HG02870 (cell line): Measurements from ENCODE around the gene TMEM132C.

Experiments
- ATAC-seq: cut with Tn5 transposase; IDR thresholded peaks from one replicate; pipeline ENCODE4 v1.9.1; 2021; ENCODE audit warnings: mild to moderate bottlenecking, moderate library complexity; ENCODE audit not compliant: unreplicated experiment

The TMEM132C gene

DNA sequence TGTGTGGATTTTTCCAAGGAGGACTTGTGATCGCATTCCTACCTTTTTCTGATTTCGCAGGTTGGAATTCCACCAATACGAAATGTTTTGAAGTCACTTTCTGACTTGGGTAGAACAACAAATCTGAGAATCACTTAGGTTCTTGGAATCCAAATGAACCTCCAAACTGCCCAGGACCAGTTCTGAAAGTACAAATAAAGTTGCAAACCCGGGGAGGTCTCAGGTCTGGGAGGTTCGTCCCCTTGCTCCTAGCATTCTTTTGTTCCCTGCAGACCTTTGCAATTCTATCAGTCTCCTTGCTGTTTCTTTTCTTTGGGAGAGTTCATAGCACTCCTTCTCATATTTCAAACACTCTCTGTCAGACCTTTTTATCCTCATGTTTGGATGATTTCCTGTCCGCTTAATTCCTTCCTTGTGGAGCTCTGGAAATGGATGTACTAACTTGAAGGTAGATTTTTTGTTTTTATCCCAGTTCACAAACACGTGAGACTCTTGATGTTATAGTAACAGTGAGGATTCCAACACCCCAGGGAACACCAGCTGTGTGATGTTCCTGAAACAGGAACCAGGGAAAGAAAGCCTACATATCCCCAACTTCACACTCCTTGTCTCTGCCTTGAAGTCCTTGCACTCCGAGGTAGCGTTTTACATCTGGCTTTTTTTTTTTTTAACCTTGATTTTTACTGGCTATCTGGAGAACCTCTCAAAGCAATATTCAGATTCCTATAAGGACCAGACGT, 70.6 kb downstream of the TMEM132C start:
- ATAC-seq, result no peak

DNA sequence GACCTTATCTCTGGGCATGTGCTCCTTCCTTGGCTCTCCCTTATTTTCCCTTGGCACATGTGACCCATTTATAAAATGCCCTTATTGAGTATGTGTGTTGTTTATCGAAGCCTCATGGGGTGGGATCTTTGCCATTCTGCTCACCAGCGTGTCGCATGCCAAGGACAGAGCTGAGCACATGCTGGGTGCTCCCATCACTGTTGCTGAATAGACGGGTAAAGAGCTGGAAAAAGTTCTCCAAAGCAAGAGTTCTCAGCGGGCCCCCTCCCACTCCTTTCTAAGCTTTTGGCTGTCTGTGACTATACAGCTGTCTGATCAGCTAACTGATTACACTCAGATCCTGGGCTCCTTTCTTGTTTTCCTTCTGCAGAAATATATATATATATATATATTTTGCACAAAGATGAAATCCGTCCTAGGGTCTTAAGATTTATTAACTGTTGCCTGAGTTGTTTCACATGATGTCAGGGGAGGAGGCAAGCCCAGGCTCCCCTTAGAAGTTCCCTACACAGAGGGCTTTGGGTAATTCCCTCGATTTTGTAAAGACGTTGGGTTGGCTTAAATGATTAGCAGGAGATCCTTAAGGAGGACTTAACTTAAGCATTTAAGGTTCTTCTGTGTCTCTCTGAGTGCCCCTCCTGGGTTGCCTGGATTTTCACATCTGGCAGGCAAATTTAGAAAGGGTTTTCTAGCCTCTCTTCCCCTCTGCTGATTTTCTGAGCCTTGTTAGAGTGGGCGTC, 71.6 kb downstream of the TMEM132C start:
- ATAC-seq, result no peak

DNA sequence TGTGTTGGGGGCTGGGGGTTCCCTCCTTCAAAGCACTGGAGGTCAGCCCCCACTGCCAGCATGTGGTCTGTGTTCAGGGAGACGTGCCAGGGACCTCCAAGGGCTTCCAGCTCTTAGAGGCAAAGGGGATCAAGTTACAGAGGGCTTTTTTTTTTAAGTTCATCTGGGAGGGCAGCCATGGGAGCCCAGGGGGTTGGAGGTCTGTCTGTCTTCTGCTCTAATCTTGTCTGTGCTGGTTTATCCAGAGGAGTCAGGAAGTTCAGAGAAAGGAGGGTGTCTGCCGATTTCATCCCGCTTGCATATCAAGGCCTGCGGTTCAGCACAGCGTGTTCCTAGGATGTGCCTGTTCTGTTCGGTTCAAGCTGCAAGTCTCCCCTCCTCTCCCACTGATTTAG, 72.2 kb downstream of the TMEM132C start:
- ATAC-seq, result no peak

DNA sequence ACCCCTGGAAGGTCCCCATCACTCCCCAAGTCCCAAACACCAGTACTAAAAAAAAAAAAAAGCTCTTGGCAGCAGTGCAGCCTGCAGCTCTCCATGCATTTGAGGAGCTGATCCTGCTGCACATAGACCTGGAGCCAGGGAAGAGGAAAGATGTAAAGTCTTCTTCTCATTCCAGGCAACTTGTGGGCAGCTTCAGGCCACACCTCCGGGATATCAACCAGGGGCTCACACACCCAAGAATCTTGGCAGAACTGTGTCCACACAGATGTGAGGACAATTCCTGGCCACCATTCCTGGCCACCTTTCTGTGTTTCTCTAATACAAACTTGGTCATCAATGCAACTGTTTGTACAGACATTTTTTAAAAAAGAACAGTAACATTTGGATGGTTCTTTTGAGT, 72.7 kb downstream of the TMEM132C start:
- ATAC-seq, result no peak

DNA sequence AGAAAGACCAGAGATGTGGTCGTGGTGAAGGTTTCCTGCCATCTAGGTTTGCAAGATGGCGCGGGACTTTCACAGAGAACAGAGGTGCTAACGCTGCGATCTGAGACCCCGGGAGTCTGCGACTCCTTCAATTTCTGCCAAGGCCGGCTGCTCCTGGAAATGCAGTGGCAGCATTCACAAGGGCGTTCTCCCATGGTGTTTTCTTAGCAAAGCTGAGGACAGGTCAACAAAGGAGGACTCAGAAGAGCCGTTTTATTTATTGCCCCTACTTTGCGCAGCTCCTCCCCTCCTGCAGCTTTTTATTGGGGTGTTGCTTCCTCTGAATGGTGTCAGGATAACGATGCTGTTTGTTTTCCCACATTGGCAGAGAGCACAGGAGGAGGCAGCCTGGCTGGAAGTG, 86.3 kb downstream of the TMEM132C start:
- no peak for ATAC-seq

DNA sequence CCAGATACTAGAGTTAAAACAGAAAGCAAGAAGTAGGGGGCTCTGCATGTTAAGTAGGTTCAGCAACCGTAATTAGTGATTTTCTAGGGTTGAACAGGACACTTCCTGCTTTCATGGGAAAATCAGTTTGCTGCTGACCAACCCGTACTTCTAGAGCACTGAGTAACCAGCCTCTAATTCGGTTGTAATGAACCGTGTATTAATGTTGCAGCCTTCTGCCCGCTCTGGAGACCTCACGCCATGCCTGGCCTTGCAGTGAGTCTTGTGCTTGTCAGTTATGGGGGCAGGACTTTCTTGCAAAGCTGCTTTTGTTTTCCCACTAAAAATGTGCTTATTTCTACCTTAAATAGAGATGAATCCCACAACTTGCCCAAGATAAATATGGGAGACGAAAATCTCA, 89.6 kb downstream of the TMEM132C start:
- ATAC-seq, result no peak

DNA sequence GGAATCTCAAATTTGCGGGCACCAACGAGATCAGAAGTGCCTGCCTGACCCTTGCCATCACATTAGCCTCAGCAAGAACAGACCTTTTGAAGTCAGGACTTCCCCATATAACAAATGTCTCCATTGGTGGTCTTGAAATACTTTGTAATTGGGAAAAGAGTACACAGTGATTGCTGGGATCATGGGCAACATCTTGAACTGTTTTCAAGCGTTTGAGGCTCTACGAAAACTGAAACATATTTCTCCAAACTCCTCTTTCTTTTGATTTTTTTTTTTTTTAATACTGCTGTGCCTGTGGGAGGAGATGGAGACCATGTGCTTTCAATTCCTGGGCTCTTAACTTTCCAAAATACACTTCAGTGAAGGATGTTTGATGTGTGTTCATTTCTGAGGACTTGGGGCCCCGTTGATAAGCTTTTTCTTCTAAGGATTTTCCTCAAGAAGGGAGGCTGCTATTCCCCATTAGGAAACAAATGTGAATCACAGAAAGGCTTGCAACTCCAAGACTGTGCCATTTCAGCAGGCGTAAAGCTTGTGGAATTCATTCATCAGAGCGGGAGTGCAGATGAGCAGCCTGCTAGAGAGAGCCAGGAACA, 94.5 kb downstream of the TMEM132C start:
- no peak for ATAC-seq

DNA sequence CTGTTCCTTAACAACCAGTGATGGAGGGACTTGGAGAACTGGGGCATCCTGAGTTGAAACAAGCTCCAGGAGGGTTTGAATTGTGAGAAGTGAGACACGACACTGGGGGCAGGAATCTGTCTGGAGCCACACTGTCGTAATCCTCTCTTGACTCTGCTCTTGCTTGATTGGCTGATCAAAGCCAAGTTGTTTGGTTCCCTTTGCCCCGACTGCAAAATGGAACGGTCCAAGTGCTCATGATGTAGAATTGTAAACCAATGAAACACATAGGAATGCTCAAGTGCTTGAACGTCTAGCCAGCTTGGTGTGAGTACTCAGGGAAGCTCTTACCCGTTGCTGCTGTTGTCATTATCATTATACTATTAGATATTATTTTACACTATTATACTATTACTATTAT, 98.1 kb downstream of the TMEM132C start:
- ATAC-seq, result no peak

DNA sequence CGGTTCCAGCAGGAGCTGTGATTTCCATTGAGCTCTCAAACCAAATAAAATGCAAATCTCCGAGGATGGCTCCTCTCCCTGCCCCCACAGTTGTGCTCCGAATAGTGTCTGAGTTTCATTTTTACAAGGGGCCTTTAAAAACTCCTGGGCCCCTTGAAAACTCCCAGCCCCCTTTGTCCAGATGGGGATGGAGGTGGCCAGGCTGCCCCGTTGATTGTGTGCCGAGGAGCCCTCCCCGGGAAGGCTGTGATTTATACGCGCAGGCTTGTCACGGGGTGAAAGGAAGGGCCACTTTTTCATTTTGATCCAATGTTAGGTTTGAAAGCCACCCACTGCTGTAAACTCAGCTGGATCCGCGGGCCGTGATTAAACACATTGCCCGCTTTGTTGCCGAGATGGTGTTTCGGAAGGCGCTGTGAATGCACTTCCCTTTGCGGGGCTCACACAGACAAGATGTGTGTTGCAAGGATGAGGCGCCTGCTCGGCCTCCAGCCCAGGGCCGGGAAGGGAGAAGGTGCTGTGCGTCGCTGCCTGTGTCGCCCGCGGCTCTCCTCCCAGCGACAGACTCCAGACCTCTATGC, 98.8 kb downstream of the TMEM132C start:
- no peak for ATAC-seq

DNA sequence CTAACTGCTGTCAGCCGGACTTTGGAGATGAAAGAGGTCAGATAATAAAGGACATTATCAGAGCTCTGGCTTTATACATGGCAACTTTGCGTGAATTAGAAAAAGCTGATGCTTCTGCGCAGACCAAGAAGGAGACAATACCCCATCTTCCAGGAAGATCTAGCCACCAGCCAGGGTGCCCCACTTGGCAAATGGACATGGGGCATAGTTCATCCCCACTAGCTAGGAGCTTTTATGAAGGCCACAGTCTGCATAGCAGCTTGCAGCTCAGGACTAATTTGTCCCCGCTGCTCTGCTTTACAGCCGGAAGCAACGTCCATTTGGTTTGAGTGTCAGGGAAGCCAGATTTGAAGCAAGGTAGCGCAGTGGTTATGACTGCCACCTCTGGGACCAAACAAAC, 101.0 kb downstream of the TMEM132C start:
- ATAC-seq, result no peak

DNA sequence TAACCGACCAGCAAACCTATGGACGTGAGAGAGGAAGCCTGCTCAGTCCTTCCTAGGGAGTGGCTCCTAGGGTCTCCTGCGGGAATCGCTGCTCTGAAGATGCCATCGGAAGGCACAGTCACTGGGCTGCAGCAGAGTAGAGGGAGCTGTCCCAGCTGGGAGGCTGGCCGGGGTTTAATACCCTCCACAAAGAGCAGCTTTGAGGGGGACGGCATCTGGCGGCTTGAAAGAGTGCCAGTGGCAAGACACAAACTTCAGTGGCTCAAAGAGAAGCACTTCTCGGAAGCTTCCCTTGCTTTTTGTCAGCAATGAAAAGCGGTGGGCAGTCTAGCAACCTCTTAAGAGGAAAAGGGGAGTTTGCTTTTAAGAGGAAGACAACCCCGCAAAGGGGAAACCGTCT, 114.6 kb downstream of the TMEM132C start:
- no peak for ATAC-seq

DNA sequence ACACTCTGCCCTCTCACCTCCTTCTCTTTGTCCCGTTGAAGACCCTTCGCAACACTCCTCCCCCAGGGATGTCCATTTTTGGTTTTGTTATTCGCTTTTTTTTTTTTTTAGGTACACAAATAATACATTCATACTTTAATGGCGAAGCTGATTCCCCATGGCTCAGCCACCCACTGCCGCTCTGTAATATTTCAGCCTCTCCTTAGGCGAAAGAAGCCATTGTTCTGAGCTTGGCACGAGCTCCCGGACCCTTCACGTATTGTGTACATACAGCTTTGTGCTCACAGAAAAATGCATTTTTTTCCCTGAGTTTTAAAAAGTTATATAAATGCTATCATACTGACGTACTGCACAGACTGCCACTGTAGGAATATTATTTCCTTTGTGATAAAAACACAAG, 115.0 kb downstream of the TMEM132C start:
- no peak for ATAC-seq

DNA sequence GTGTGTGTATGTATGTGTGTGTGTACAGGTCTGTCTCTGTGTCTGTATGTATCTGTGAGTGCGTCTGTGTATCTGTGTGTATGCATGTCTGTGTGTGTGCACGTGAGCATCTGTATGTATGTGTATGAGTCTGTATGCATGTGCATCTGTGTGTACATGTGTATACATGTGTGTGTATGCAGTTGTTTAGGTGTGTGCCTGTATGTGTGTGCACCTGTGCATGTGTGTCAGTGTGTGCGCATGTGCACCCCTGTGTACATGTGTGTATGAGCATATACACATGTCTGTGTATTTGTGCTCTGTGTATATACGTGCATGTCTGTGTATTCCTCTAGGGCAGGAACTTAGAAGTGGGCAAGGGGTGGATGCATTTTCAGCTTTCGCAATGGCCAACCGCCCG, 116.0 kb downstream of the TMEM132C start:
- no peak for ATAC-seq

DNA sequence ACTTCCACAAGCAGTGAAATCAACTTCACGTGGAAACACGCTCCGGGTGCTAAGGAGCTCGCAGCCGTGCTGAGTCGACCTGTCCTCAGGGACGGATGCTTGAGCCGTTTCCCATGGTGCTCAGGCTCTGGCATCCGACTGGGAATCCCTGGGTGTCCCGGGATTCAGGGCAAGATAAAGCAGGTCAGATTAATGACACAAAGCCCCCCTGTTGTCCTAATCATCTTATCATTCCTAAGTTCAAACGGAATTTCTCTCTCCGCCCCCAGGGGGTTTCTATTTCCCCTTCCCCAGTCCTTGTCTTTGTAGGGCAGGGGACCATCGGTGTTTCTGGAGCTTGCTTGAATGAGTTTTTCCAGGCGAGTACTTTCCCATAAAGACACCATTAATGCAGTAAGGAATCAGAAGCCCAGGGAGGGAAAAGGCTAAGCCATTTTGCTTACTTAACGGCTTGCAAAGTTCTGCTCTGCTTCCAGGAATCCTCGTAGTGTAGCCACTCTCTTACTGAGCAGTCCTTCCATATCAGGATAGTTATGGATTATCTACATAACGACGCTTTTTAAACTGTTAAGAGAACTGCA, 116.5 kb downstream of the TMEM132C start:
- no peak for ATAC-seq

DNA sequence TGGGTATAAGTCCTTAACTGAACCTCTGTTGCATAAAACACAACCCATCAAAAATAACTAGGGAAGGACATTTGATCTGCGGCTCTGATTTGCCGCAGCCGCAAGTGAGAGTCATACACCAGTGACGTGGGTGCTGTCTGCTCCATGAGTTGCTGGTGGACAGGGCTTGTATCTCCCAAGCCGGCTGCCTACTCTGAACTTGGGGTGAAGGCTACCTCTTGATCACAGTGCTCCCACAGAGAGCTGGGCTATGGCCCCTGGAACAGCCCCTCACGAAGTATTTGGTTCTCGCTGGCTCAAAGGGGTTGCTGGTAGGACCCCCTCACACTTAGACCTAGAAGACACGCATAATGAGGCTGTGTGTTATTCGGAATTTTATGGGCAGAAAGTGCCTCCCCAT, 118.8 kb downstream of the TMEM132C start:
- ATAC-seq, result no peak

DNA sequence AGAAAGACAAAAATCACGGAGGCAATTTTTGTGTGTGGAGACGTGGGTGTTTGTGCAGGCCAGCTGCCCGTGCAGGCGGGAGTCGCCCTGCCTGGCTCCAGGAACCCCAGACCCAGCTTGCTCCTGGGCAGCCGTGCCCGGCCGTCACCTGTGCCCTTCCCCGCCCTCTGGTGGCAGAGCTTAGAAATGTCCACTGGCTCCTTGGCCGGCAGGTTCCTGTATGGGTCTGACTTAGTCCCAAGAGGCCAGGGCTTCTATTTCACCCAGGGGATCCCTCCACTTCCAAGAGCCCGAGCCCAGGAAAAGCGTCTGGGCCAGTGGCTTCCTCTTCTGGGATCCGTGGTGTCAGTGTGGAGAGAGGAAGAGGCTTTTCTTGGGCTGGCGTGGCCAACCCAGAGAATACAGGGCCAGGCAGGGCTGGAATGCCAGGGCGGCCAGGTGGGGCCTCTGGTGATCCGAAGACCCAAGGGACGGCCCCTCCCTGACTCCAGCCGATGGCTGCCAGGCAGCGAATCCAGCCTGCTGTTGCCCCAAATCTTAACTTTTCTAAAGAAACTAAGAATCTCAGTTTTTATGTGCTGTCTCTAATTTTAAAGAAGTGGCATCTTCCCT, 120.9 kb downstream of the TMEM132C start:
- no peak for ATAC-seq

DNA sequence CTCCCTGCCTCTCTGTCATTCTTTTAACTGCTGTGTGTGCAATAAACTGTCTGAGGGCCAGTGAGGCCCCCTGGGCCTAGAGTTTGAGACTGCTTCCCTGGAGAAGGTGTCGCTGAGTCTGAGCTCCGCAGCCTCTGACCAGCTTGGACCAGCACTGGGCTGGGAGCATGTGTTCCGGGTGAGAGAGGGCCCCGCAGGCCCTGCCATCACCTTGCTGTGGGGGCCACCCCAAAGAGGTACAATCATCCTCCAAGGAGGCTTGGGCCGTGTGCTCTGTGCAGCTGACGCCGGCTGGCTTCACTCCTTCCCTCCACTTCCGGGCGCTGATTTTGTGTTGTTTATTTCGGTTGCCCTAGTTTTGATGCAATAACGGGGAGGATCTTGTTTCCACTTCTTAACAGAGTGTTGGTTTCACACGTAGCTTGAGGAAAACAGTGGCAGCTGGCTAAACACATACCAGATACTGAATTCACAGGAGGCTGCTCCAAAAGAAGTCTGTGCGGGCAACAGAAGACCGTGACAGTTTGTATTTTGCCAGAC, 121.6 kb downstream of the TMEM132C start:
- no peak for ATAC-seq

DNA sequence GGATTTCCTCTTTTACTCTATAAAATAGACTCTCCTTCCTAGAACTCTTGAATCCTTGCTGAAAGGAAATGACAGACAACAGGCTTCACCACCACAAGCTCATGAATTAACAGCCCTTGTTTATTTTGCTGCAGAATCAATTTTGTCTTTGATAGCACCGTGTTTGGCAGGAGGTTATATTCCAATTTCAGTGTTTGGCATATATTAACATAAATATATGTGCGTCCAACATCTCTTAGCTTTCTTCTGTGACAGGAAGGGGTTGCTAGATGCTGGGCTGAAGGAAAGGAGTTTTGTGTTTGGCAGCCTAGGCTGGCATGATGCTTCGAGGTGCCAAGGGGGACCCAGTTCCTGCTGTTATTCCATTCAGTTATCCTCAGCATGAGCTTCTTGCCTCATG, 126.4 kb downstream of the TMEM132C start:
- ATAC-seq, result no peak

DNA sequence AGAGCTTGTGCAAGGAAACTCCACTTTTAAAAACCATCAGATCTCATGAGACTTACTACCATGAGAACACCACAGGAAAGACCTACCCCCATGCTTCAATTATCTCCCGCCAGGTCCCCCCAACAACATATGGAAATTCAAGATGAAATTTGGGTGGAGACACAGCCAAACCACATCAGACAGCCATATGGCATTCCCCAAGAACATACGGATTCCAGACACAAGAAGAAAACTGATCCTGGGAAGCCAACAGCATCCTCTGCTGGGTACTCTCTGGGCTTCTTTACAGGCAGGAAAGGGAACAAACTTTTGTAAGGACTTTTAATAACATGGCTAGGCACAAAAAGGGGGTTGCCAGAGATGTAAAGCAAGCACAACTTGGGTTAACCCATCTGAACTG, 127.2 kb downstream of the TMEM132C start:
- ATAC-seq, result no peak

DNA sequence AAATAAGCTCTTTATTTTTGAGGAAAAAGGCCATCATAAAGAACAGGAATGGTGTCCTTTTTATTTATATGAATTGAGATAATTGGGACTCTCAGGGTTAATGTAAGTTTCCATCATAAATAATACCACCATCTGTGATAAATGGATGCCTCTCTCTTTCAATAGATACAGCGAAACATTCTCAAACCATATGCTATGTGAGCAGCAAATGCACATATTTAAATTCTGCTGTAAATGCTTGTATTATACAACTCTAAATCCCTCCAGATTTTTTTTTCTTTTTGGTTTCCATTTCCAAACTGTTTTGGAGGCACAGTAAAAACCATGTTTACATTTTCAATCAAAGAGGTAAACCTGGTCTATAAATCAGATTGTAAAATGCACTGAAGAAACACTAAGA, 132.3 kb downstream of the TMEM132C start:
- no peak for ATAC-seq
